HG03025 (cell line): ENCODE data around the gene PSME3.
A peak's percentile ranks its signal among the peaks of the same experiment; 100 is the strongest.

Experiments used
- ATAC-seq: cut with Tn5 transposase; IDR thresholded peaks from one replicate; pipeline ENCODE4 v1.9.1; 2021; ENCODE audit warnings: mild to moderate bottlenecking, moderate library complexity; ENCODE audit not compliant: unreplicated experiment, low FRiP score

PSME3 gene

GRCh38 chr17:42832934-42833766 lies at the start of gene PSME3:
PSME3 (plus strand) TSS chr17:42833397; CDS start chr17:42833632, 235 bp downstream.
- ATAC-seq = peak; percentile 83

- ATAC-seq = no peak
These were observed 49.4 kb upstream of the PSME3 start for GRCh38 chr17:42783791-42784138.

DNA sequence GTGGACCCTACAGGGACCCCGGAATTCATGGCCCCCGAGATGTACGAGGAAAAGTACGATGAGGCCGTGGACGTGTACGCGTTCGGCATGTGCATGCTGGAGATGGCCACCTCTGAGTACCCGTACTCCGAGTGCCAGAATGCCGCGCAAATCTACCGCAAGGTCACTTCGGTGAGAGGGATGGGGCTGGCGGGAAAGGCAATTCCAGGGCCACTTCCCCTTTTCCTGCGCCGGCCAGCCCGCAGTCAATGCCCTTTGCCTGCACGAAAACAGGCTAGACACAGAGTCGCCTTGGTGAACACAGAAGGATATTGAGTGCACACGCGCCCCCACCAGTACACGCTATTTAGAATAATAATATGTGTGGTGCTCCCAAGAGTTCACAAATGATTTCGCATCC lies 48.8 kb upstream of the PSME3 start:
- ATAC-seq = no peak

GRCh38 chr17:42784811-42785592 lies 48.2 kb upstream of the PSME3 start:
- ATAC-seq = no peak

DNA sequence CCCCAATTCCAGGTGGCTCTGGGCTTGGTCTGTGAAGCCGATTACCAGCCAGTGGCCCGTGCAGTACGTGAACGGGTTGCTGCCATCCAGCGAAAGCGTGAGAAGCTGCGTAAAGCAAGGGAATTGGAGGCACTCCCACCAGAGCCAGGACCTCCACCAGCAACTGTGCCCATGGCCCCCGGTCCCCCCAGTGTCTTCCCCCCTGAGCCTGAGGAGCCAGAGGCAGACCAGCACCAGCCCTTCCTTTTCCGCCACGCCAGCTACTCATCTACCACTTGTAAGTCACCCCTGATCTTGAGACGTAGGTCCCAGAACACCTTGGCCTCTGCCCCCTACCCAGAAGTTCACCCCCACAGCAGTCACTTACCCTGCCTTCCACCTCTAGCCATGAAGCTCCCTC lies 45.9 kb upstream of the PSME3 start:
- ATAC-seq = no peak

- ATAC-seq = no peak
These were observed 41.2 kb upstream of the PSME3 start for GRCh38 chr17:42791948-42792347.

DNA sequence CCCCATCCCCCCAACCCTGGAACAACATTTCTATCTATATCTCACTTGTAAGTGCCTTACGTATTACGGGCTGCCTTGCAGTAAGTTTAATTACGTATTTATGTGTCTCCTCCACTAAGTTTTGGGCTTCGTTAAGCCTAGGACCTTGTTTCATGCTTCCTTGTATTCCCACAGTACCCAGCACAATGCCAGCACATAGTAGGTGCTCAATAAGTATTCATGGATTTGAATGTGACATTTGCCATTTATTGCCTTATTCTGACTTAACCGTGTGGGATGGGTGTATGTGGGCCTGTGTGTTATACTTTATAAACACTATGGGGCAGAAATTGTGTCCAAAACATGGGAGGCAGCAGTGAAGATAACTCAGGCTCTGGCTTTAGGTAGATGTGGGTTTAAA lies 40.7 kb upstream of the PSME3 start:
- ATAC-seq = no peak

DNA sequence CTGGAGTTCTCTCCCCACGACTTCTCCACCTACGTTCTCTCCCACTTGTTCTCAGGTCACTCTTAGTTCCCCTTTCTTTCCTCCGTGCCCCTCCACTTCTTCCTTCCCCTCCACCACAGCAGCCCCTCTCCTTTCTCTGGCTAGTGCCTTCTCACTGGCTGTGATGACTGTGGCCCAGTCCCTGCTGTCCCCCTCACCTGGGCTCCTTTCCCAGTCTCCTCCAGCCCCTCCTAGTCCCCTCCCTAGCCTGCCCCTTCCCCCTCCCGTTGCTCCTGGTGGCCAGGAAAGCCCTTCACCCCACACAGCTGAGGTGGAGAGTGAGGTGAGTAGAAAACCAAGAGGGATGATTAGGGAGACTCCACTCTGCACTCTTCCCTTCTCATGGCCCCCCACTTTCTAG lies 38.1 kb upstream of the PSME3 start:
- ATAC-seq = no peak

GRCh38 chr17:42795465-42795864 lies 37.7 kb upstream of the PSME3 start:
- ATAC-seq = no peak

- no peak for ATAC-seq
These were observed 37.0 kb upstream of the PSME3 start for GRCh38 chr17:42796066-42796758.

DNA sequence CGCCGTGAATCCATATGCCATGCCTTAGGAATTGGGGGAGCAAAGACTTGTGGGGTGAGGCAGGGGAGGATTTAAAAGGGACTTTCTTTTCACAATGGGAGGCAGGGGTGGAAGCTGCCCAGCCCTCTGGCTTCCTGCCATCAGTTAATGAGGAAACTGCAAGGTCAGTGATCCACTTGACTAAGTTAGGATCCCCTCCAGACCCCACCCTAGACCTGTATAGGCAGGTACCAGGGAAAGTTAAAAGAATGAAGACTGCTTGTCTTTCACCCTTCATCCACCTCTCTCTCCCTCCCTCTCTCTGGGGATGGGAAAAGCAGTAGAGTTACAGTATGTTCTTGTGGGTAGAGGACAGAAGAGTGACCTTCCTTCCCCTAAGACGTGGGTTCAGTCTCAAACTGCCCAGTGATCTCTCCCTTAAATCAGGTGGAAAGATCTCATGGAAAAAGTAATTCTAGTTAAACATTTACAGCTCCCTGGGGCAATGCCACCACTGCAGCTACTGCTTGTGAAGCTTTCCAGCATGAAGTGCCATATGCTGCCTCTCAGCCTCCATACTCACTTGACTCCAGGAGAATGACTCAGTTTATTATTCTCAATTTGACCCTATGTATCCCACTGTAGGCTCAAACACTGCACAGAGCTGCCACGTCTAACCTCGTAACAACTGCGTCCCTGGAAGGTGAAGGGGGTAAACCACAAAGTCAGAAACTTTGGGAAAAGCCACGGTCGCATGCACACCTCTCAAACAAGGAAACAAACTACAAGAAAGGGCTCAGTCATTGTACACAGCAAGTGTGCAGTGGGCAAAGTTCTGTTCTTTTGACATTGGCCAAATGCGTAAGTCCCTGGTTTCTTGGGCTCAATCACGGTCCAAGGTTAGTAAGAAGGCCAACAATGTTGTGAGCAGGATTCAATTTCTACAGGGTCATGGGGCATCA lies 35.9 kb upstream of the PSME3 start:
- ATAC-seq = no peak

- no peak for ATAC-seq
These were observed 35.2 kb upstream of the PSME3 start for GRCh38 chr17:42798011-42798382.

GRCh38 chr17:42798383-42799380 lies 34.5 kb upstream of the PSME3 start, which contains the start of the genes CNTD1 and COA3:
CNTD1 (plus strand) TSS chr17:42798861; CDS start chr17:42799068, 207 bp downstream.
COA3 (minus strand) TSS chr17:42798704; CDS start chr17:42798681, 23 bp downstream.
- no peak for ATAC-seq

DNA sequence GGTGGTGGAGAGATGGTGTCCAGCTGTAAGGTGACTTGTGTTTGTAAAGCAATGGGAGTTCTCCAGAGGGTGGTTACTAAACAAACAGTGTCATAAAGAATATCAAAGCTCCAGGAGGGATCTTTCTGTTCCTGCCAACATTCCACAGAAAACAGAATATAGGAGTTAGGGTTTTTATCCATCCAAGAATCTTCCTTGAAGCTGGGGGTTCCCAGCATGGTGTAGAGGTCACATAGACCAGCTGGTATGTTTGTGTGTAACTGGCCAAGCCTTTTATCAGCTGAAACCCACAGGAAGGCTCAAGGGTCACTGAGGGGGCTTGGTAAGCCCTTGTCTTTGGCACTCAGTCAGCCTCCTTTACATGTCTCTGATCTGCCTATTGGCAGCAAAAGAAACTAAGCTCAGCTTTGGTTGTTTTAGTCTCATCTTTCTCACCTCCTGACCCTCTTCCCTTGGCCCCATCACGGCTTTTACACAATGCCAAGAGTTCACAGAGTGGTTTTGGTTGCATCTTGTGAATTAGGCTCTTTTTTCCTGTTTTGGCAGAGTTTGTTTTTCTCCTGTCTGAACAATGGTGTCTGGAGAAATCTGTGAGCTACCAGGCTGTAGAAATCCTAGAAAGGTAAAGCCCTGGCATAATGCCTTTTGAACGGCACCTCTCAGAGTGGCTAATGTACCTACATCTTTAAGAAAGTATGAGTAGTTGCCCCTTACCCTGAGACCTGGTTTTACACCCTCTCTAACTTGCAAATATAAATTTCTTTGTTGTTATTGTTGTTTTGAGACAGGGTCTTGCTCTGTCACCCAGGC lies 29.9 kb upstream of the PSME3 start:
- no peak for ATAC-seq

DNA sequence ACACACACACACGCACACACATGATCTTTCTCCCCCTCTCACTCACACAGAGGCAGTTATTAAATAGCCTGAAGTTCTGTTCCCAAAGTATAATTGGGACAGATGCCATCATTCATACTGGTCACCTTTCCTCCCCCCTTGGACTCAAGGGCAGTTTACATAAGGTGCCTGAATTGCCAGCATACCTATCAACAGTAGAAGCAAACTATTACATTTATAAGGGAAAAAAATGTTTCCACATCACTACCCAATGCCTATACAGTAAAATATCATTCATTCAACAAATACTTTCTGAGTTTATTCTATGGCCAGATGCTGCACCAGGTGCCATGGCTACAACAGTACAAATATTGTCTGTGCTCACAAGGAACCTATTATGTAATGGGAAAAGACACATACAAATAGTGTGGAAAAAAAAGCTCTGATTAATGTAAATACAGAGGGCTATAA lies 28.3 kb upstream of the PSME3 start:
- no peak for ATAC-seq

DNA sequence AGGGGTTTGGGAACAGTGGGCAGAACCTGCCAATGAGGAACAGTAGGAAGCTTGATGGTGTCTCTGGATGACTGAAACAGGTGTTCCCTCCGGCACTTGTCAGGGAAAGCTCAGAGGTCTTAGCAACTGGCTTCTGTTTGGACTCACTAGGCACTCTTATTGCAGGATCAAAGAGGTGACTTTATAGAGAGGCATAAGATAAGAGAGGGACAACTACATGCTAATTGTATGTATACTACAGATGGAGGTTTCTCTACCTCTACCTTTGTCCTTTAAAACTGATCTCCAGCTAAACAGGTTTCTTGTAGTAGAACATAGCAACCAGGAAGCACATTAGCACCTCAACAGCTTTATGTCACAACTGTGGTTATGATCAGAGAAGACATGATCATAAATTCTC lies 26.9 kb upstream of the PSME3 start:
- no peak for ATAC-seq

- no peak for ATAC-seq
These were observed 23.9 kb upstream of the PSME3 start for GRCh38 chr17:42809250-42809649.
